ENCODE measurements around the gene FMNL2. TPM values are rescaled to one million over a fixed set of nuclear protein-coding genes. Genes with fewer than 3 reads are reported as not detected.

The FMNL2 gene
- 28.3 and 39.8 TPM in 2 replicates for total RNA-seq

DNA sequence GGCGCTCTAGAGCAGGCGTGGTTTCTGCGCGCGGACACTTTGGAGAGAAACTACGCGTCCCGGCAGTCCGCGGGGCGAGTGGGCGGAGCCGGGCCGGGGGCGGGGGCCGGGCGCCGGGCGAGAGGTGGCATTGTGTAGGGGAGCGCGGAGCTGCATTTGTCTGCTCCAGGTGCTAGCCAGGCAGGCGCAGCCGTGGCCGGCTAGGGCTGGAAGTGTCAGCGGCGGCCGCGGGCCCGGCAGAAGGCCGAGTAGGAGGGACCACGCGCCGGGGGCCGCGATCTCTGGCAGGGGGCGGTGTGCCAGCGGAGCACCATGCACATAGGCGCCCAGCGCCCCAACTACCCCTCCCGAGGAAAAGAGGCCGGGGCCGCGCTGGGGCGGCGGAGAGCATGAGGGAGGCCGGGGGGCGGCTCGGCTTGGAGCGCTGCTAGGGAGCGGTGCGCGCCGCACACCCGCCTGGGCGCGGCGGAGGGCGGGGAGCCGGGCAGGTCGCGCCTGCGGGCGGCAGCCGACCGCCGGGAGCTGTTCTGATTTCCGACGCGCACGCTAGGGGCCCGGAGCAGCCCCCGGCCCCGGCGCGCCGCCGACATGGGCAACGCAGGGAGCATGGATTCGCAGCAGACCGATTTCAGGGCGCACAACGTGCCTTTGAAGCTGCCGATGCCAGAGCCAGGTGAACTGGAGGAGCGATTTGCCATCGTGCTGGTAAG lies at the start of gene FMNL2:
FMNL2 (plus strand) TSS at position 159 of the 710 bp plus-strand sequence.

Other genes with a start within 250 kb of the FMNL2 start
- gene CACNB4, start 236.1 kb upstream of the FMNL2 start, total RNA-seq: under 0.01 and 0.21 TPM in 2 replicates
- 23.6 and 26.6 TPM in 2 replicates for gene STAM2, start 159.4 kb upstream of the FMNL2 start, total RNA-seq